ENCODE data around the gene RAP1GAP2.

- TF ChIP-seq EZH2 (IDR thresholded peaks at IDR 0.05; ENCODE audit: insufficient read depth, poor library complexity, severe bottlenecking) (no peak), EZH2phosphoT487 (IDR thresholded peaks at IDR 0.05; ENCODE audit: insufficient read depth, low read depth) (no peak)
Measured at GRCh38 chr17:2961446-2961845, 165.2 kb downstream of the RAP1GAP2 start.
